B cell (primary cell): ENCODE data around the gene CNST.

Source experiments
- CTCF ChIP-seq: fragments of 200-600 bp; IDR thresholded peaks from one replicate; pipeline ENCODE4 v1.8.0; 2022; ENCODE audit warnings: antibody characterized with exemption, mild to moderate bottlenecking
- EZH2 ChIP-seq: IDR thresholded peaks from 2 replicates; pipeline ENCODE4 v1.6.1; 2012; ENCODE audit warnings: borderline replicate concordance, low read depth, mild to moderate bottlenecking, moderate library complexity, low read length; ENCODE audit not compliant: insufficient read depth, poor library complexity, severe bottlenecking

- TF ChIP-seq CTCF, result no peak
- no peak for TF ChIP-seq EZH2
Measured at GRCh38 chr1:246695136-246695535, 128.9 kb downstream of the CNST start.
